ENCODE measurements around the gene MYEF2. TPM values are rescaled to one million over a fixed set of nuclear protein-coding genes. Genes with fewer than 3 reads are reported as not detected.

The MYEF2 gene, protein sequence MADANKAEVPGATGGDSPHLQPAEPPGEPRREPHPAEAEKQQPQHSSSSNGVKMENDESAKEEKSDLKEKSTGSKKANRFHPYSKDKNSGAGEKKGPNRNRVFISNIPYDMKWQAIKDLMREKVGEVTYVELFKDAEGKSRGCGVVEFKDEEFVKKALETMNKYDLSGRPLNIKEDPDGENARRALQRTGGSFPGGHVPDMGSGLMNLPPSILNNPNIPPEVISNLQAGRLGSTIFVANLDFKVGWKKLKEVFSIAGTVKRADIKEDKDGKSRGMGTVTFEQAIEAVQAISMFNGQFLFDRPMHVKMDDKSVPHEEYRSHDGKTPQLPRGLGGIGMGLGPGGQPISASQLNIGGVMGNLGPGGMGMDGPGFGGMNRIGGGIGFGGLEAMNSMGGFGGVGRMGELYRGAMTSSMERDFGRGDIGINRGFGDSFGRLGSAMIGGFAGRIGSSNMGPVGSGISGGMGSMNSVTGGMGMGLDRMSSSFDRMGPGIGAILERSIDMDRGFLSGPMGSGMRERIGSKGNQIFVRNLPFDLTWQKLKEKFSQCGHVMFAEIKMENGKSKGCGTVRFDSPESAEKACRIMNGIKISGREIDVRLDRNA
- 8.1 TPM for total RNA-seq

DNA sequence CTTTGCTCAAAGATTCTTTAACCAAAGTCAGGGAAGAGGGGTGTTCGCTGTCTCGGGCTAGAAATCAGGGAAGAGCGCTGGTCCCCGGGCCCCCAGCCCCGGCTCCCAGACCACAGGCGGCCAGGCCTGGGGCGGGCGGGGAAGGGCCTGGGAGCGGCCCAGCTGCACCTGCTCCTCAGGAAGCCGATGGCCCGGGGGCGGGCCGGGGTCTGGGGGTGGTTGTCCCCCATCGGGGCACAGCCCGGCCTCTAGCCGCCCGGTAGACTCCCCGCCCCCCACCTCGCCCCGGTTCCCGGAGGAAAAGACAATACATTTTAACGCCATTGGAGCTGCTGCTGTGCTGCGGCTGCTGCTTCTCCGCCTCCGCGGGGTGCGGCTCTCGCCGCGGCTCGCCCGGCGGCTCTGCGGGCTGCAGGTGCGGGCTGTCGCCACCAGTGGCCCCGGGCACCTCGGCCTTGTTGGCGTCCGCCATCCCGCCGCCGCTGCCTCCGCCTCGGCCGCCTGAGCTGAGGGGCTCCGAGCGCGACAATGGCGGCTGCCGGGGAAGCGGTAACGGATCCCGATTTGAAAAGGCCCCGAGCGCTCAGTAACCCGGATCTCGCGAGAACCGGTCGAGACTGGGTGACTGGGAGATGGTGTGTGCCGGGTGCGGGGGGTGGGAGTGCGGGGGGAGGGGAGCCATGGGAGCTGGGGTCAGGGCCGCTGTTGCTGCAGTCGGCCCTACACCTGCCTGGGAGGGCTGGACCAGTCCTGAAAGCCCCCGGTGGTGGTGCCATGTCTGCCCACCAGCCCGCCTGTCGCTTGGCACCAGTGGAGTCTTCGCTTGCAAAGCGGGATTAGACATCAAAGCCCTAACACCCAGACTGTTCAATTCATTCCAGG lies at the start of gene MYEF2:
TSS of gene MYEF2 (minus strand) at position 530 of the 882 bp plus-strand sequence. CDS start at position 472, 58 bp downstream.
- DNase-seq: no peak

DNA sequence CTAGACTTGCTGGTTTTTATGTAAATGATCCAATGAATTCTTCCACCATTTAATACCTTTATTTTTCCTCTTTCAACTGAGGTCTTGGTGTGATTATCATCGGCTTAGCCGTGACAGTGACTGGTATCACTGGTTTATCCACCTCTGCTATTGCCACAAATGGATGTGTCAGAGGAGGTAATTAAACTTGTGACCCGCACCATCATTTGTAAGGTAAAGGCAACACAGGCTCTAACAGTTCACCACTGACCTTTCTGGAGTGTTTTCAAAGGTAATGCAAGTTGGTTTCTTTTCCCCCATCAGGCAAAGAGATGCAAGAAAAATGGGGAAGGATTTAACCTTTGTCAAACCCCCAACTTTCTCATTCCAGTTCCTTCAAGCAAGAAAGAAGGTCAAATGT lies 47.7 kb upstream of the MYEF2 start:
- DNase-seq: no peak

DNA sequence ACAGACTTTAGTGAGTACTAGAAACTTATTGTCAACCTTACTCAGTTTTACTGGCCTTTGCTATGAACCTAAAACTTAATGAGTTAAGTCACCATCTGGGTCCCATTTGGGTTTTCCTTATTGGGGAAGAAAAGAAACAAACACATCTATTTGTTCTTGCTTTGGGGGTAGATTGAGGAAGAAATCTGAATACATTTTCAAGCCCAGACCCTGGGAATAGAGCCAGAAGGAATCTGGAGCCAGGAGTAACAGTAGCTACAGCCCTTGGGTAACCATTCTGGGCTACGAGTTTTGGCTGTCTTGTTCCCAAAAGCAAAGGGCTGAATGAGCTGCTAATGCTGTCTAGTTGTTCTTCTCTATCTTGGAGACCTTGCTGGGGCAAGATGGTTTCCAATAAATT lies 44.5 kb upstream of the MYEF2 start:
- no peak for DNase-seq

DNA sequence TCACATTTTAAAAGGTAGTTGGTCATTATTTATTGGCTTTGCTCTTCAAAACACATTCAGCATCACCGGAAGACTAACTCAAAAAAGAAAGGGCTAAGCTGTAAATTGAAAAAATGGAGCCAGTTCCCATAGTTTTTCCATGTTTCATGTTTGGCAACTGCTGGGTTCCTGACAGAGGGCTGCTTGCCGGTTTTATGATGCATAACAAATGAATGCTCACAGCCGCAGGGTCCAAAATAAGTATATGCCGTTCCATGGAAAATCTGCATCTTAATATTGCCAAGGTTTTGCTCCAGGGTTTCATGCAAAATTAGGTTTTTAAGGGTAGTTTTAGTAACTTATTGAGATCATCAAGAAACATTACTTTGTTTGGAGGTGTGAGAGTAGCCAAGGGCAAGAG lies 43.8 kb upstream of the MYEF2 start:
- DNase-seq: no peak

DNA sequence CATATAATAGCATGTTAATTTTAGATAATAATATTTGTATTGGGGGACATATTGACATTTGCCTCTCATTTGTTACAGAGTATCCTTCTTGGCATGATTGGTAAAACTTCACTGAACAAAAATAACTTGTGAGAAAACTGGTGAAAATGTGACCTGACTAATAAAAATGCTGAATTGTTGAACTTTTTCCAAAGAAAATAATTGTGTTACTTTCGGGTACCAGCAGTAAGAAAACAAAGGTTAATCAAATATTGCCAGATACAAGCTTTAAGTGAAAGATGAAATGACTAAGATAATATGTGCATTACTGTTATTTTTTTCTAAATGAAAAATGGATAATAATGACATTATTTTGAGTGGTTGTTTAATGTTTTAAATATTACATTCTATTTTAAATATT lies 43.2 kb upstream of the MYEF2 start:
- DNase-seq: no peak

DNA sequence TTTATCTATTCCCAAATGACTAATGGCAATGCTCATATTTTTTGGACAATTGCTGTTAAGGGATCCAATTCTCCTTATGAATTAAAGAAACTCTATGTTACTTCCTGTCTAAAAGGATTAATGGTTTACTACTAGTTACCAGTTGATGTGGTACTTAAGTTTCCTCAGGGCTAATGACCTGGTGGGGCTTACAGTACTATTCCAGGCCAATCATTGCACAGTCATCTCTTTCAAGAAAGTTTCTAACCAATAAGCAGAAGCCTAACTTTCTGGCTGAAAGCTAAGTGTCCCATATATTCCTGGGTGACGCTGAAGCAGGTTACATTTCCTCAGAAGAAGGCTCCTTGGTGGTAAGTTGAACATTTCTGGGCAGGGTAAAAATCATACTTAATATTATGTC lies 27.9 kb upstream of the MYEF2 start, which contains the start of gene SLC12A1:
TSS of gene SLC12A1 (plus strand) at position 322 of the 400 bp plus-strand sequence. CDS start 1,418 bp downstream, outside the sequence.
- DNase-seq: no peak

DNA sequence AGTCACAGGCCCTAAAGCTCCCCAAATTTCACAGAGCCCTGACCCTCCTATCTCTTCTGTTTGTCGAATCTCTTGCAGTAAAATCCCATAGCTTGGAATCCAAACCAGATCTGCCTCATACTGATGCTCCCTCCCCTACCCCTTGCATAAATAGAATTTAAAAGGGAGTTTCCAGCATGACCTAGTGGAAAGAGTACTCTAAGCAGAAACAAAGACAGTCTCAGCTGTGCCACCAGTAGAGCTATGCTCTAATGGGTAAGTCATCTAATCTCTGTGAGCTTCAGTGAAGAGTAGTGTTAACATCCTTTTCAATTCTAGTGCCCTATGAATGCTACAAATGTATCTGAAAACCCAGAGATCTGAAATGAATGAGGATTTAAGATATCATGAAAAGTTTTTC lies 24.0 kb upstream of the MYEF2 start:
- DNase-seq: no peak

DNA sequence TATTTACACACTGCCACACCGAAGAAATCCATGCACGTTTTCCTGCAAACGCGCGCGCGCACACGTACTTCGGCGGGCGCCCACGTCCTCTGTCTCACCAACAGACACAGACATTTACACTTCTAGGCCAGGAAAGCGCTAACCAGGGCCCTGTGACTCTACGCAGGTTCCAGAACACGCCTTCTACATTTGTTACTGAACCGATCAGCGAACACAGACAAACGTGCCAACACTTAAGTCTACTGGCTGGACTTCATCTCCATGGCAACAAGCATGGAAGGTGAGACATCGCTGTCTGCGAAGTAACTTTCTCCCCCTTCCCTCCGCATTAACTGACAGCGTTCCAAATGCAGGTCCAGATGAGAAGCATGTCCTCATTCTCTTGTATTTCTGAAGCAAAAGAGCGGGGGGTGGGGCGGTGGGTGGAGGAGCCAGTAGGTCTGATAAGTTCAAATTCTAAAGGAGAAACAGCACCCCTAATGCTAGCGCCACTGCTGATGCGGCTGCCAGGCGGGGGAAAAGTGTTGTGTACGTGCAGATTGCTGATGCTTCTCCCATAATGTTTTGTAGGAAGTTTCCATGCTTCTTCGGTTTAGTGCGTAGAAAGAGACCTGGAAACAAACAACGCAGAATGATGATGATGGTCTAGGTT lies 13.6 kb upstream of the MYEF2 start, which contains the start of gene CTXN2:
TSS of gene CTXN2 (plus strand) at position 92 of the 652 bp plus-strand sequence. CDS start 9,636 bp downstream, outside the sequence.
- DNase-seq: no peak

DNA sequence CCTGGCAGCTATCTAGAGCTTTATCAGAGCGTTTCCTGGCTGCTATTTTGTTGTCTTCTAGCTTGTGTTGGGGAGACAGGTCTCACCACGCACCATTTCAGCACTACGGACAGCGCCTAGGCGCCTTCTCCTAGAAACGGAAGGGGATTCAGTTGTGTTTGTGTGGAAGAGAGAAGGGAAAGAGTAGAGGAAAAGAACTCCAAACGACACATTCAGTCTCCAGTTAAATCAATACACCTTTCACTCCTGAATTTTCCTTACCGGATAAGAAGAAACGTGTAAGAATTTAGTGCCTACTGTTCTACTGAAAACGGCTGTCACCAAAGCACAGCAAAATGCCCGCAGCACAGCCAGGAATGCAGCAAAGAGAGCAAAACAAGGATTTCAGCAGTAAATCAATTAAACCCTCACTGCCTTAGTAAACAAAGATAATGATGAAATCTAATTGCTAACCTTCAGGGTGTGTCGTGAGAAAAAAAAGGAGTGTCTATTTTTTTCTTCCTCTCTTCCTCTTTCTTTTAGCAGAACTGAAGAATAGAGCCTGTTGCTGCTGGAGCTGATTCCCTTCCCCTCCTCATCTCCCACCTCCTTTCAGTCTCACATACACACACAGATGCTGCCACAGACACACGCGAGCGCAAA lies 13.0 kb upstream of the MYEF2 start:
- peak; percentile 24 for DNase-seq

DNA sequence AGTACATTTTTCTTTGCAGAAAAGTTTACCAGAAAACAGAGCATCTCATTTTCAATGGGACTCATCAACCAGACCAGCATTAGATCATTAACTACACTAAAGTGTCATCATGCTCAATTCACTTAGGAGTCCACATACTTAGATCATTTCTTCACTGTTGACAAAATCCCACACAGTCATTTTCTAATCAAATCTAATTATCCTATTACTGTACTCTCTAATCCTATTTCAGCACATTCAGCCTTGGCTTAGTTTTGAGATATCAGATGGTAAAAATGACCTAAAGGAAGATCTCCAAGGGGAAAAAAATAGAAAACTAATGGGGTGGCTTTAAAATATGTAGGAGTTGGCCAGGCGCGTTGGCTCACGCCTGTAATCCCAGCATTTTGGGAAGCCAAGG lies 8.2 kb upstream of the MYEF2 start:
- DNase-seq: no peak

DNA sequence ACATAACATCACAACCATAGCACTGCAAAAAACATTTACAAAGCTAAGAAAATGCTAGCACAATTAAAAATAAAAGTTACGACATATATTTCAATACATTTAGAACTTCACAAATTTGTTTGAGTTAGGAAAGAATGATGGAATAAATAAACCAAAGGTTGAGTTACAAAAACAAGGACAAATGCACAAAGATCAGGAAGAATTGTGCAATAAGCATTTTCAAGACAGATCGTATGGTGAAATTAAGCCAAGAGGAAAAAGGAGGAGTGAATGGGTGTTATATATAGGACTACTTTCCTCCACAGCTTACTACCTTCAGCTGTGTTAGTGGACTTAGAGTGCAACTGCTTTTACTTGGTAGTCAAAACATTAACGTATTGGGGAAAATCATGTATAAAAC lies 7.4 kb upstream of the MYEF2 start:
- no peak for DNase-seq

DNA sequence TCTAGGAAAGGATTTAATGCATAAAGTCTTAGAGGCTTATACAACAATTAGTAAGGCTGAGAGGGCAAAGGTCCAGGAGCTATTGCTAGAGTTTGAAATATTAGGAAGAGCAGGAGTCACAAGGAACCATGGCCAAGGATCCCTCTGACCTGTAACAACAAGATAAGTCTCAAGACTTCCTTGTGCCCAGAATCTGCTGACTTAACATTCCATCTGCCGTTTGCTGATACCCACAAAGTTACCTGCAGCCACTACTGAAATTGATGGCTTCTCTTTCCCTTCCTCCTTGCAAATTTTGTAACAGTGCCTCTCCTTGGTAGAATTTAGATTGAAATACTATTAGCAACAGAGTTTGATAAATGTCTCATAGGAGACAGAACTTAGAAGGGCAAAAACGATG lies 4.7 kb upstream of the MYEF2 start:
- no peak for DNase-seq

DNA sequence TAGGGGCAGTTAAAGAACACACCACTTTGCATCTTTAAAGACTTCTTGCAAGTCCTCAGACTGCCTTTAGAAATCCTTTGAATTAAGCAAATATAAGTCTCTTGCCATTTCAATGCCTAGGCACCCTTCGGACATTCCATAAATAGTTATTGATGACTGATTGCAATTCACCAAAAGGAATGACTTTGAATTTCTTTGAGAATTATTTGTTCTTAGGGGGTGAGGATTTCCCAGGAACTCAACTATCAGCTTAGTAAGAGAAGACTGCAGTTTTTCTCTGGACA lies 495 bp upstream of the MYEF2 start:
- DNase-seq: no peak

DNA sequence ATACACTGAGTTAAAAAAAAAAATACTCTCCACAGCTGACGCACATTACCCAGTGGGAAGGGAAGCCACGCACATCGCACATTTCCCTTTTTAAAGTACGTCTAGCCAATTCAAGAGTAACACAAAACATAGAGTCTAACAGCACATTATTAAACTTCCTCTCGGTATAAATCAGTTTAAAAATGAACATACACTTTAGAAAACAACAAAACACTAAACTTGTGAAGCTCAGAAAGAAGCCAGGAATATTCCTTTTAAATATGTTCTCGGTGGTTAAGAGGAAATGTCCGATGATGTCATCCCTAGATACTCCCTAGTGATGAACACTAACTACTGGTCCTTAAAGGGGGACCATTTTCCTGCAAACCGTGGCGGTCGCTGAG lies 721 bp downstream of the MYEF2 start:
- peak; percentile 55 for DNase-seq

DNA sequence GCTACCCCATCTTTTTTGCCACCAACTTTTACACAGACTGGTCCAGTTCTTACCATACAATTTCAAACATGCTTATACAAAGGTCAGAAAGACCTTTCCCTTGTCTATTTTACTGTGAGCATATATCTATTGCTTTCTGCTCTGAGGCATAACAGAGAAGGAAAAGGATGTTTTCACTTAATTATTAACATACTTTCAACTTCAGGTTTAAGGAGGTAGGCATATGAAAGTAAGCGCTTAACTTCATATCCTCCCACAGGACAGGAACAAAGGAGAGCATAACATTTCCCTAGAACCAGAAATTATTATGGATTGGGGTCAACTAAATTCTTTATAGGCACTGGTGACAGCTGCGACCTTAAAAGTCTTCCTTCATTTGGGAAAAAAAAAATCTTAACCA lies 1.1 kb downstream of the MYEF2 start:
- no peak for DNase-seq

DNA sequence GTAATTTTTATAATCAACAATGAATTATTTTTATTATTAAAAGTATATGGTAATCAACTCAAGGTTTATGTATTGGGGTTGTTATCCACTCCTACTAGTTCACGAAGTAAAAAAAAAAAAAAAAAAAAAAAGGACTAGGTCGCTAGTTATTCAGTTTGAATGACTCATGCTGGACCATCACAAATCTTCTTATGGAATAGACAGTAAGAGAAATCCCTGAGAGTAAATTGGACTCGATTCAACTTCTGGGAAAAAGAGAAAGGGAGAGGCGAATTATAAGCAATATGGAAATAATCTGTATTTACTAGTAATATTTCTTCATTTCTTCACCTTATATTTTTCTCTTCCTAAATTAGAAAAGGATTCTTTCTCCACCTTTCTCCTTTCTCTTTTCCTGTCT lies 2.0 kb downstream of the MYEF2 start:
- DNase-seq: no peak

DNA sequence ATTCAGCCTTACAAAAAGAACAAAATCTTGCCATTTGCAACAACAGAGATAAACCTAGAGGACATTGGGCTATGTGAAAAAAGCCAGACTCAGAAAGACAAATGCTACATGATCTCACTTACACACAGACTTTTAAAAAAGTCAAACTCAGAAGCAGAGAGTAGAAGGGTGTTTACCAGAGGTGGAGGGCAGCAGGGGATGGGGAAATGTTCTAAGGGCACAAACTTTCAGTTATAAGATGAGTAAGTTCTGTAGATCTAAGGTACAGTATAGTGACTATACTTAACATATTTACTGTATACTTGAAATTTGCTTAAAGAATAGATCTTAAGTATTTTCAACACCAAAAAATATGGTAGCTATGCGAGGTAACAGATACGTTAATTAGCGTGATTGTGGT lies 3.0 kb downstream of the MYEF2 start:
- DNase-seq: no peak

DNA sequence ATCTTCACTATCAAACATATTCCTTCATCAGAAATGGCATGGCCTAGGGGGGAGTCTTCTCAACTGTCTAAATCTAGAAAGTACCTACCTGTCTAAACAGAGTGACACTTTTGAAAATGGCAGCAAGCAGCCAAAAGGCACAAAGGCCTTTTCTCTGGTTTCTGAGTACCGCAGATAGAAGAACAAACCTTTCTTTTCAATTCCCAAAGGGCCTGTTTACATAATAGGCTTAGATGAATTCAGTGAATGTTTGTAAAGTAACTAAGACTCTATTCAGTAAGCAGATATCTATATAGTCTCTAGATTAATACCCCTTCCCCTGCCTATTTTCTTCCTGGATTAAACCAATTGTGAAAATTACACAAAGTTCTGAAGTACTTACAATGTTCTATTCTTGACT lies 7.1 kb downstream of the MYEF2 start:
- DNase-seq: no peak

DNA sequence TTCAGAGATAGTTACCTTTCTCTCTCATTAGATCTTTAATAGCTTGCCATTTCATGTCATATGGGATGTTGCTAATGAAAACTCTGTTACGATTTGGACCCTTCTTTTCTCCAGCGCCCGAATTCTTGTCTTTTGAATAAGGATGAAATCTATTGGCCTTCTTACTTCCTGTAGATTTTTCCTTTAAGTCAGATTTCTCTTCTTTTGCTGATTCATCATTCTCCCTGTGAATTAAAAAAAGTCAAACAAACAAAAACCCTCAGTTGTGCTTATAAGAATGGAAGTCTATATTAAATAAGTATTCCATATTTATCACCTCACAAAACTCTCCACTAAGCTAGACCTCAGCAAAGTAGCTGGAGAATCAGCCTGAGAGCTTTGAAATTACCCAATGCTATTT lies 9.5 kb downstream of the MYEF2 start:
- DNase-seq: no peak

DNA sequence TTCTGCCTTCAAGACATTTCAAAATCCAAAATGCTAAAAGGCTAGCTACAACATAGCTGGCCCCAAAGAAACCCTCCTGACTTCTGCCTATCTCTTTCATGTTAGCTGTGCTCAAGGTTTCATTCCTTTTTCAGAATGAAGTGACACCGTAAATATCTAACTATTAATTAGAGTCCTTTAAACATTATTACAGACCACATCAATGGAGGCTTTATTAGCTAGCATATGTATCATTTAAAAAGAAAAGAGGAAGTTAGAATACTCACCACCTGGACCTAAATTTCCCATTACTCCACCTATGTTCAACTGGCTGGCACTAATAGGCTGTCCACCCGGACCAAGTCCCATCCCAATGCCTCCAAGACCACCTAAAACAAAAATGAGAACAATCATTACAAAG lies 24.6 kb downstream of the MYEF2 start:
- DNase-seq: no peak

DNA sequence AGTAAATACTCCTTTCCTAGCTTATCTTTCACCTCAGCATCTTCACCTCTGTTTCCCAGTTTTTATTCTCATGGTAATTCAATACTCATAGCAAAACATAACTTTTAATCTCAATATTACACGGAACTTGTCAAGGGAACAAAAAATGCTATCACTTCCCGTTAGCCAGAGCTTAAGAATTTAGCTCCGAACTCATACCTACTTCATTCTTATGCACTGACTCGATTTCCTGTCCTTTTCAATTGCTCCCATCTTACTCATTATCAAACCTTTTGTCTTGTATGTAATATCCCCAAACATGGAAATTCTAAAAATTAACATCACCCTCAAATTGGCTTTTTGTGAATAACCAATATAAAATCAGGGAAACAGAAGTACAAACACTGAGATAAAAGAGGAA lies 28.2 kb downstream of the MYEF2 start:
- no peak for DNase-seq

DNA sequence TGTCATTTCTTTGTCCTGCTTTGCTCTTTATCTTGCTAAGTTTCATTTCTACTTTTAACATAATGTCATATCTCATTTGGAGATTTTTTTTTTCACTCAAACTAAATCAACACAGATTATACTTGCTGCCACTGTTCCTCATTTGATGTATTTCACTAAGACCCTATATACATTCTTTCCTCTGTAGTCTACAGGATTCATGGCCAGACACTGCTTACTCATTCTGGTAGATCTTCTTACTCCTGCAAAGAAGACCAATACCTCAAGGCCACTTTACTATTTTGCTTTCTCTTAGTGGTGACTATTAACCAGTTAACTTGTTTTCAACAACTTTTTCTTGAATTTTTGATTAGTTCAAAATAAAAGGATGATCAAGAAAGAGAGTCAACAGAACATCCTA lies 30.7 kb downstream of the MYEF2 start:
- DNase-seq: no peak
